ENCODE data around the gene CDCA8.

Gene CDCA8

GRCh38 chr1:37718901-37719571 is 26.7 kb downstream of the CDCA8 start:
- no peaks in the 10 kb centered on the region for H3K4me1 Mint-ChIP-seq
- peak overlapping the region in 1 of 2 donors; percentile 71 for H3K27ac Mint-ChIP-seq
- DNase-seq (no peak), ATAC-seq (no peak)
- H3K27me3 Mint-ChIP-seq: peaks cover 12% of the 10 kb centered on the region
- no peak overlapping the region for H3K4me3 Mint-ChIP-seq
- no peaks in the 10 kb centered on the region for H3K9me3 Mint-ChIP-seq

DNA sequence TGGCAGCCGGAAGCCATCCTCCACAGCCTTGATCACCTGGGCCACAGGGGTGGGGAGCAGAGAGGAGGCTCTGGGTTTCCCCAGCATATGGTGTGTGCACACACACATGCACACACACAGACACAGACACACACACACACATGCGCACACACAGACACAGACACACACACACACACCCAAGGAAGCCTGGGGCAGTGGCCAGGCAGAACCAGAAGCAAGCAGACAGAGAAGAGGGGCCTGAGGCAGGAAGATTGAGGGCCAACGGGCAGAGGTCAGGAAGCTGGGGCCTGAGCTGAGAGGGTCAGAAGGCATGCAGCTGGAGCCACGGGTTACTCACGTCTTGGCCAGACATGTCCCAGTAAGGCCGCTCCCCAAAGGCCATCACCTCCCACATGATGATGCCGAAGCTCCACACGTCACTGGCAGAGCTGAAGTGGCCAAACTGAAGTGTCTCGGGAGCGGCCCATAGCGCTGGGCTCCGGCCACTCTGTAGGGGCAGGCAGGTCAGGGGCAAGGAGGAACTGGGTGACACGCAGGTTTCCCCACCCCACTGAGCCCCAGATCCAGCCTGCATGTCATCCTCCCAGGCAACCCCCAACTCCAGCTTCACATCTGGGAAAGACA is 27.4 kb downstream of the CDCA8 start:
- ATAC-seq (no peak), DNase-seq (no peak)
- H3K4me1 Mint-ChIP-seq: no peaks in the 10 kb centered on the region
- H3K27ac Mint-ChIP-seq: no peak overlapping the region
- peaks cover 19% of the 10 kb centered on the region for H3K27me3 Mint-ChIP-seq
- H3K4me3 Mint-ChIP-seq: no peak overlapping the region
- H3K9me3 Mint-ChIP-seq: no peaks in the 10 kb centered on the region

DNA sequence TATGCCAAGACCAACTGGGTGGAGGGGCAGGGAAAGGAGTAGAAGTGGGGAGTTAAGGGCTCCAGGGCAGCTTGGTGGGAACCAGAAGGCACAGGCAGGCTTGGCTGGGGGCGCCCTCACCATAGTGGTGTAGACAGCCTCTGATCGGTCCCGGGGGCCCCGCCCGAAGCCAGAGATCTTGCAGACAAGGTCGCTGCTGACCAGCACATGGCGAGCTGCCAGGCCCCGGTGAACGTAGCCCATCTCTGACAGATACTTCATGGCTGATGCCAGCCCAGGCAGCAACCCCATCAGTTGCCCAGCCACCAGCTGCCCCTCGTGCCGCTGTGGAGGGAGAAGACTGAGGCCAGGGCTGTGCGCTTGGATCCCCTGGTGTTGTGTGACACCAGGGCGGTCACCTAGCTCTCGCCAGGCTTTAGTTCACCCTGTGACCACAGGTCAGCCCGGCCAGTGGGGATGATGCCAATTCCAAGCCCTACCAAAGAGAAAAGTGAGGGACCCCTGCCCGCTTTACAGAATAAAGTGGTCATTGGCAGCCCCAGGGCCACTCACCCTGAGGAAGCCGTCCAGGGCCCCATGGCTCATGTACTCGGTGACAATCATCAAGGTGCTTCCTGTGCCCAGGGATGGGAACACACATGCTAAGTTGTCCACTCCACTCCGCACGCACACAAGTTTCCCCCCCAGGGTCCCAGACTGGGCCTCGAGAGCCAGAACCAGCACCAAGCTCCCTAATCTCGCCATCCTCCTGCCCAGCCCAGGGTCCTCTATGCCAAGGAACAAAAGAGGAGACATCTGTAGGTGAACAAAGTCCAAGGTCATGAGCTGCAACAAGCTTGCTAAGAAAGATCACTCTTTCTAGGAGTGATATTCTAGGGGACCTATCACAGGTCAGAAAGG is 28.2 kb downstream of the CDCA8 start:
- Mint-ChIP-seq H3K4me3 (no peak overlapping the region), H3K27ac (no peak overlapping the region), H3K9me3 (no peaks in the 10 kb centered on the region), H3K4me1 (no peaks in the 10 kb centered on the region), H3K27me3 (peaks cover 27% of the 10 kb centered on the region)
- DNase-seq (no peak), ATAC-seq (no peak)

- no peak overlapping the region for H3K27ac Mint-ChIP-seq
- H3K4me1 Mint-ChIP-seq: no peaks in the 10 kb centered on the region
- no peak for DNase-seq
- ATAC-seq: no peak
- H3K27me3 Mint-ChIP-seq: peaks cover 29% of the 10 kb centered on the region
- no peaks in the 10 kb centered on the region for H3K9me3 Mint-ChIP-seq
- H3K4me3 Mint-ChIP-seq: no peak overlapping the region
Observed at GRCh38 chr1:37721565-37721964, 29.2 kb downstream of the CDCA8 start.

GRCh38 chr1:37722181-37723071 is 30.1 kb downstream of the CDCA8 start:
- no peaks in the 10 kb centered on the region for H3K9me3 Mint-ChIP-seq
- ATAC-seq: no peak
- H3K4me1 Mint-ChIP-seq: no peaks in the 10 kb centered on the region
- DNase-seq: no peak
- no peak overlapping the region for H3K4me3 Mint-ChIP-seq
- no peak overlapping the region for H3K27ac Mint-ChIP-seq
- peaks cover 30% of the 10 kb centered on the region for H3K27me3 Mint-ChIP-seq

- no peak overlapping the region for H3K27ac Mint-ChIP-seq
- H3K4me3 Mint-ChIP-seq: no peak overlapping the region
- no peaks in the 10 kb centered on the region for H3K4me1 Mint-ChIP-seq
- DNase-seq: no peak
- ATAC-seq: no peak
- peaks cover 36% of the 10 kb centered on the region for H3K27me3 Mint-ChIP-seq
- H3K9me3 Mint-ChIP-seq: no peaks in the 10 kb centered on the region
Observed at GRCh38 chr1:37723072-37723389, 30.7 kb downstream of the CDCA8 start.

GRCh38 chr1:37723390-37724078 is 31.2 kb downstream of the CDCA8 start:
- ATAC-seq: no peak
- H3K4me3 Mint-ChIP-seq: no peak overlapping the region

DNA sequence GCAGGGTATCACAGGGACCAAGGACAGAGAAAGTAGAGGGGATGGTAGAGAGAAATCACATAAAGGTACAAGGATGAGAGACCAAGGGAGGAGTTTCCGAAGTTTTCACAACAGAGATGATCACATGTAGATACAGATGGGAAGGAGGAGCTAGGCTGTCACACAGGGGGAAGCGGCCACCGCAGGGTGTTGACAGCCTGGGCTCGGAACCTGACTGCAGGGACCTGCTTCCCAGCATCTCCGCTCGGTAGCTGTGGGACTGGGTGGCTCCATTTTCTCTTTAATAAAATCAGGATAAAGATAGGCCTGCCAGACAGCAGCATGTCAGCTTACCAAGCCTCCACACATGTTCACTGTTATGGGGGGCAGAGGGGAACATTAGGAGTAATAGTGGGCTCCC is 32.3 kb downstream of the CDCA8 start:
- ATAC-seq (no peak), DNase-seq (no peak)
- no peak overlapping the region for H3K4me3 Mint-ChIP-seq
- H3K27me3 Mint-ChIP-seq: peaks cover 46% of the 10 kb centered on the region
- H3K4me1 Mint-ChIP-seq: no peaks in the 10 kb centered on the region
- H3K27ac Mint-ChIP-seq: peak overlapping the region in 1 of 2 donors; percentile 28
- H3K9me3 Mint-ChIP-seq: no peaks in the 10 kb centered on the region

More at GRCh38 chr1:37723390-37724078, 31.2 kb downstream of the CDCA8 start:
- Mint-ChIP-seq H3K9me3 (no peaks in the 10 kb centered on the region), H3K27me3 (peaks cover 41% of the 10 kb centered on the region), H3K4me1 (no peaks in the 10 kb centered on the region), H3K27ac (peak overlapping the region in 1 of 2 donors; percentile 43)
- DNase-seq: no peak

- no peaks in the 10 kb centered on the region for H3K9me3 Mint-ChIP-seq
- DNase-seq: no peak
- peaks cover 54% of the 10 kb centered on the region for H3K27me3 Mint-ChIP-seq
- H3K4me3 Mint-ChIP-seq: no peak overlapping the region
- no peak overlapping the region for H3K27ac Mint-ChIP-seq
- no peaks in the 10 kb centered on the region for H3K4me1 Mint-ChIP-seq
- ATAC-seq: no peak
Observed at GRCh38 chr1:37725851-37726613, 33.7 kb downstream of the CDCA8 start.

- H3K27me3 Mint-ChIP-seq: peaks cover 55% of the 10 kb centered on the region
- H3K4me1 Mint-ChIP-seq: no peaks in the 10 kb centered on the region
- ATAC-seq: no peak
- no peaks in the 10 kb centered on the region for H3K9me3 Mint-ChIP-seq
- H3K27ac Mint-ChIP-seq: no peak overlapping the region
- DNase-seq: no peak
- no peak overlapping the region for H3K4me3 Mint-ChIP-seq
Observed at GRCh38 chr1:37726751-37727585, 34.7 kb downstream of the CDCA8 start.

DNA sequence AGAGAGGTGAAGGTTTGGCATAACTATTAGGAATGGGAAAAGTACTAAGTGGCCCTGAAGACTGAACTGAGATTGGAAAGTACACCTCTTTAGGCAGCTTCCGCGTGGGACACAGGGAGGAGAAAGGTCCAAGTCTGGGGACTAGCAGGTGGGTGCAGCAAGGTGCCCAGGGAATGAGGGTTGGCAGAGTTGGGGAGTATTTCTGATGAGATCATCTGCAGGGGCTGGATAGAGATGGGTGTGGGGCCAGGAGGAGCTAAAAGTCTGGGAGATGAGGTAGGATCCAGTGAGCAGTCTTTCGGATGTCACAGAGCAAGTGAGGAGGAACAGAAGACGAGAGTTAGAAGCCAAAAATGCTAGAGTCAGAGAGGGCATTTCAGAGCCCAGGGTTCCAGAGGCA is 36.1 kb downstream of the CDCA8 start:
- no peaks in the 10 kb centered on the region for H3K9me3 Mint-ChIP-seq
- peaks cover 65% of the 10 kb centered on the region for H3K27me3 Mint-ChIP-seq
- H3K27ac Mint-ChIP-seq: no peak overlapping the region
- no peak overlapping the region for H3K4me3 Mint-ChIP-seq
- ATAC-seq: no peak
- no peak for DNase-seq
- H3K4me1 Mint-ChIP-seq: no peaks in the 10 kb centered on the region

DNA sequence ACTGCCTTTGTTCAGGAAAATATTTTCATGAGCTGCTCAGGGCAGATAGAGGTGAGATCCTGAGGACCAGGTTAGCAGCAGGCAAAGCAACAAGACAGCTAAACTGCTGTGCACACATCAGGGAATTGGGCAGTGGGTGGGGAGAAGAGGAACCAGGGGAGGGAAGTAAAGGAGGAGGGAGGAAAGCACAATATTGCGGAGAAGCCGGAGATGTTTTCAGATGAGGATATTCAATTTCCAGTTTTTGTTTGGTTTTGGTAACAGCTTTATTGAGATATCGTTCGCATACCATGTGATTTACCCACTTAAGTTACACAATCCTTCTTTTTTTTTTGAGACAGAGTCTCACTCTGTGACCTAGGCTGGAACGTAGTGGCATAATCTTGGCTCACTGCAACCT is 38.1 kb downstream of the CDCA8 start:
- peaks cover 64% of the 10 kb centered on the region for H3K27me3 Mint-ChIP-seq
- ATAC-seq (no peak), DNase-seq (no peak)
- no peaks in the 10 kb centered on the region for H3K9me3 Mint-ChIP-seq
- H3K4me1 Mint-ChIP-seq: peaks cover 6% of the 10 kb centered on the region
- no peak overlapping the region for H3K27ac Mint-ChIP-seq
- no peak overlapping the region for H3K4me3 Mint-ChIP-seq

GRCh38 chr1:37731312-37732019 is 39.1 kb downstream of the CDCA8 start:
- Mint-ChIP-seq H3K4me3 (no peak overlapping the region), H3K9me3 (no peaks in the 10 kb centered on the region), H3K27ac (no peak overlapping the region), H3K27me3 (peaks cover 64% of the 10 kb centered on the region), H3K4me1 (peaks cover 6% of the 10 kb centered on the region)
- no peak for ATAC-seq
- no peak for DNase-seq
